ENCODE data around the gene FAM83E. TPM values are rescaled to one million over a fixed set of nuclear protein-coding genes. Genes with fewer than 3 reads are reported as not detected.

The FAM83E gene
- total and polyA plus RNA-seq, 2 of the 8 experiments (the other 6 are each of a cell fraction or from before 2014, with no cell fraction given) = 1.8 to 5.3 TPM

DNA sequence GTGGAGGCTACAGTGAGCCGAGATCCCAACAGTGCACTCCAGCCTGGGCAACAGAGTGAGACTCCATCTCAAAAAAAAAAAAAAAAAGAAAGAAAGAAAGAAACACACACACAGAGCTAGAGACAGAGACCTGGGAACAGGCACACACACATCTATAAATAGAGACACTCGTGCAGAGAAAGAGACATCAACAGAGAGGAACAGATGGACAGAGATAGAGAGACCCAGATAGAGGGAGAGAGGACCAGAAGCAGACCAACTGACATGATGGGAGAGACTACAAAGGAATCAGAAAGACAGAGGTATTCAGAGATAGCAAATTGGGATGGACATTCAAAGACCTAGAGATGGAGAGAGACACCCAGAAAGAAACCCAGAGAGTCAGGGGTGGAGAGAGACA is 33.3 kb upstream of the FAM83E start:
- Histone ChIP-seq H4K91ac (replicated peaks; ENCODE audit: insufficient read length, low read length) (no peak overlapping the region), H2BK15ac (ENCODE audit: low read length) (no peak overlapping the region), H3K79me2 (ENCODE audit: control insufficient read depth in 1 of 2, insufficient read depth in 2 of 2, low read length in 2 of 2) (peaks cover 0 to 11% of the 10 kb centered on the region in 2 experiments; a peak in 2 of 4 replicates), H4K5ac (ENCODE audit: insufficient read length, low read depth, low read length) (no peak overlapping the region), H2AFZ (ENCODE audit: low read length) (no peak overlapping the region), H3K27ac (ENCODE audit: low read depth, low read length) (no peak overlapping the region), H3K4me3 (ENCODE audit: extremely low read depth in 1 of 4, insufficient read depth in 2 of 4, low read depth in 3 of 4, low read length in 4 of 4) (no peak overlapping the region), H3K23me2 (ENCODE audit: low read depth, low read length) (peaks cover 11% of the 10 kb centered on the region), H2BK120ac (replicated peaks; ENCODE audit: low read depth, low read length) (no peak overlapping the region), H3K4me1 (replicated peaks in 1 of 4; ENCODE audit: control insufficient read depth in 3 of 4, insufficient read depth in 4 of 4, low read length in 3 of 4) (peaks cover 0 to 7% (median 1%) of the 10 kb centered on the region in 4 experiments; a peak in 4 of 7 replicates), H4K8ac (ENCODE audit: extremely low read depth, insufficient read depth, low read length) (no peak overlapping the region), H3K36me3 (ENCODE audit: control insufficient read depth in 2 of 4, insufficient read depth in 4 of 4, low read length in 3 of 4) (no peaks in the 10 kb centered on the region), H3K56ac (replicated peaks; ENCODE audit: insufficient read length, low read depth, low read length) (no peak overlapping the region), H4K20me1 (replicated peaks in 1 of 2; ENCODE audit: control insufficient read depth in 1 of 2, insufficient read depth in 2 of 2, low read length in 2 of 2) (no peaks in the 10 kb centered on the region), H3K79me1 (ENCODE audit: low read depth, low read length) (no peaks in the 10 kb centered on the region), H3K4ac (replicated peaks; ENCODE audit: insufficient read length, low read depth, low read length) (no peak overlapping the region), H3K27me3 (replicated peaks in 1 of 4; ENCODE audit: control insufficient read depth in 3 of 4, extremely low read depth in 1 of 4, insufficient read depth in 3 of 4, low read length in 3 of 4) (no peaks in the 10 kb centered on the region), H3K9me3 (ENCODE audit: insufficient read depth in 2 of 2, low read depth in 1 of 2, low read length in 1 of 2) (0 out of 4 replicates have a peak, but pooled peaks cover 0 to 3% of the 10 kb centered on the region in 2 experiments), H3K18ac (ENCODE audit: extremely low read depth, low read length) (no peak overlapping the region), H2AK5ac (ENCODE audit: low read depth, low read length) (no peak overlapping the region), H3K23ac (ENCODE audit: insufficient read length) (no peak overlapping the region), H2BK5ac (ENCODE audit: low read depth, low read length) (no peak overlapping the region), H2BK20ac (ENCODE audit: low read length) (no peak overlapping the region), H3K14ac (ENCODE audit: insufficient read length) (no peak overlapping the region), H3K4me2 (ENCODE audit: insufficient read depth in 1 of 2, low read depth in 2 of 2, low read length in 2 of 2) (no peak overlapping the region), H3K9ac (replicated peaks in 1 of 4; ENCODE audit: extremely low read depth in 1 of 4, low read depth in 3 of 4, low read length in 3 of 4) (no peak overlapping the region), H2BK12ac (ENCODE audit: low read depth, low read length) (no peak overlapping the region)
- ChIA-PET POLR2A (ENCODE audit: partially characterized antibody) (interaction anchor here (1.0 kb wide), 1 partner anchor 25 kb away, joined by 4 read pairs; the partner anchor contains the start of gene NTN5), CTCF (ENCODE audit: partially characterized antibody) (interaction anchor here (0.7 kb wide), 2 partner anchors 16 to 169 kb away, joined by 3 read pairs; no protein-coding TSS in a partner anchor)
- DNase-seq (ENCODE audit: low read depth in 1 of 2, low spot score in 2 of 2) = no peak
- WGBS, 2 experiments (ENCODE audit: extremely low coverage in 1 of 2, insufficient coverage in 1 of 2, insufficient read length in 1 of 2, insufficient replicate concordance in 2 of 2, low coverage in 1 of 2, low lambda C conversion rate in 2 of 2, missing lambda C conversion rate in 1 of 2) = 87% methylated on average over 2 of the region's 2 CpGs; no CpG with 5 or more reads in 1 of the 2 experiments
- no peak for FAIRE-seq
- TF ChIP-seq HDAC6 (IDR thresholded peaks at IDR 0.05; ENCODE audit: low read depth, low read length) (no peak), JUN (IDR thresholded peaks at IDR 0.05; ENCODE audit: low read depth, low read length) (no peak), EZH2 (IDR thresholded peaks at IDR 0.05; ENCODE audit: low read depth, low read length, severe bottlenecking) (no peak), RAD21 (IDR thresholded peaks at IDR 0.05 in 1 of 2, conservative IDR thresholded peaks at IDR 0.05 in 1 of 2; ENCODE audit: low read depth in 2 of 2, low read length in 2 of 2) (no peak), CEBPB (IDR thresholded peaks at IDR 0.05; ENCODE audit: low read depth, low read length) (no peak), SIN3A (conservative IDR thresholded peaks at IDR 0.05 in 1 of 2, IDR thresholded peaks at IDR 0.05 in 1 of 2; ENCODE audit: low read depth in 1 of 2, low read length in 2 of 2) (no peak), GABPA (IDR thresholded peaks at IDR 0.05; ENCODE audit: borderline replicate concordance, insufficient read depth, low read length) (no peak), KDM1A (IDR thresholded peaks at IDR 0.05; ENCODE audit: borderline replicate concordance, low read length) (no peak), SP4 (IDR thresholded peaks at IDR 0.05; ENCODE audit: low read length) (no peak), CREB1 (IDR thresholded peaks at IDR 0.05) (no peak)
- TF ChIP-seq, protein P1, sequence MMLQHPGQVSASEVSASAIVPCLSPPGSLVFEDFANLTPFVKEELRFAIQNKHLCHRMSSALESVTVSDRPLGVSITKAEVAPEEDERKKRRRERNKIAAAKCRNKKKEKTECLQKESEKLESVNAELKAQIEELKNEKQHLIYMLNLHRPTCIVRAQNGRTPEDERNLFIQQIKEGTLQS (IDR thresholded peaks at IDR 0.05; ENCODE audit: insufficient read depth, low read depth, low read length) = no peak
- TF ChIP-seq, protein P2, sequence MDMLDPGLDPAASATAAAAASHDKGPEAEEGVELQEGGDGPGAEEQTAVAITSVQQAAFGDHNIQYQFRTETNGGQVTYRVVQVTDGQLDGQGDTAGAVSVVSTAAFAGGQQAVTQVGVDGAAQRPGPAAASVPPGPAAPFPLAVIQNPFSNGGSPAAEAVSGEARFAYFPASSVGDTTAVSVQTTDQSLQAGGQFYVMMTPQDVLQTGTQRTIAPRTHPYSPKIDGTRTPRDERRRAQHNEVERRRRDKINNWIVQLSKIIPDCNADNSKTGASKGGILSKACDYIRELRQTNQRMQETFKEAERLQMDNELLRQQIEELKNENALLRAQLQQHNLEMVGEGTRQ (IDR thresholded peaks at IDR 0.05; ENCODE audit: low read length) = no peak
